Ascending aorta (tissue), 2 donors: ENCODE data around the gene CX3CR1. TPM values are rescaled to one million over a fixed set of nuclear protein-coding genes. Genes with fewer than 3 reads are reported as not detected.

Experiments used
- DNase-seq, 2 donors: peaks; one replicate each; pipeline ENCODE4 v3.0.0-alpha.2; 2019; ENCODE audit warnings: low spot score in 2 of 2
- H3K27ac ChIP-seq, 2 donors: fragments of 200-600 bp; sonication (generic); one replicate each; pipeline ENCODE4 v1.5.1; 2016 to 2017; ENCODE audit warnings: mild to moderate bottlenecking in 1 of 2
- H3K27me3 ChIP-seq: fragments of 200-600 bp; sonication (generic); one replicate; pipeline ENCODE4 v1.5.1; 2017
- H3K36me3 ChIP-seq, 2 donors: fragments of 200-600 bp; sonication (generic); one replicate each; pipeline ENCODE4 v1.5.1; 2016
- H3K4me1 ChIP-seq, 2 donors: fragments of 200-600 bp; sonication (generic); one replicate each; pipeline ENCODE4 v1.5.1; 2016 to 2017; ENCODE audit warnings: mild to moderate bottlenecking in 1 of 2
- H3K4me3 ChIP-seq, 2 donors: fragments of 200-600 bp; sonication (generic); one replicate each; pipeline ENCODE4 v1.5.1; 2016 to 2017; ENCODE audit warnings: mild to moderate bottlenecking in 1 of 2
- H3K9me3 ChIP-seq, 2 donors: fragments of 200-600 bp; sonication (generic); one replicate each; pipeline ENCODE4 v1.5.1; 2016
- intact Hi-C: fragments of 100-400 bp; cut with DNase I; formaldehyde crosslinking; loops from one replicate; pipeline ENCODE4 v1.15.1; 2023
- total RNA-seq: library from RNA; depleted of rRNA; stranded (reverse); fragments of >200 nt; gene quantifications from one replicate; pipeline ENCODE4 v1.1.0, GENCODE V29; 2016
- TF ChIP-seq, protein P1 (sequence below), 3 experiments: fragments of 200-600 bp in 2 of 3; fragments of 450-650 bp in 1 of 3; sonication (generic) in 2 of 3; IDR thresholded peaks; one replicate each; pipeline ENCODE4 v1.5.1; 2016 to 2019; ENCODE audit warnings: antibody characterized with exemption in 3 of 3, mild to moderate bottlenecking in 1 of 3, moderate library complexity in 1 of 3

The CX3CR1 gene
- total RNA-seq, 1 donor from 2014 or later: not detected

DNA sequence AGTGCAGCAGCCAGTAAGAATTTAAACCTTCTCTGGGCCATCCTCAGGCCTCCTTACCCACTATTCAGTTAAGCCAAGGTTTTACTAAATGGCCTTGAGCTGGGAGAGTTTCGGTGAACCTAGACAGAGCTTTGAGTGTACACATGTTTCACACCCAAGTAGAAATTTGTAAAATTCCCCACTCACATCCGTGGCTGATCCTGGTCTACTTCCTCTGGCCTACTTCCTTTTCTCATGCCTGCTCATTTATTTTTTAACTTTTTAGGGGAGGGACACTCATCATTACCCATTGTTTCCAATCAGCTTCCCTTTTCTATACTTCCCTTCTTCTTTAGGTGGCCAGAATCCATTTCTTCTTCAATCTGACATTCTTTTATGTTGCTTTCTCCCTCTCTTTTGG lies 7.6 kb downstream of the CX3CR1 start:
- H3K36me3 ChIP-seq: no peaks in the 10 kb centered on the region
- peak in 1 of 2 donors; percentile 47 for DNase-seq
- no peak overlapping the region for H3K4me3 ChIP-seq
- intact Hi-C loops: no loop called here
- H3K4me1 ChIP-seq: no peaks in the 10 kb centered on the region
- no peaks in the 10 kb centered on the region for H3K9me3 ChIP-seq
- no peak overlapping the region for H3K27ac ChIP-seq
- no peaks in the 10 kb centered on the region for H3K27me3 ChIP-seq
- TF ChIP-seq, protein P1, sequence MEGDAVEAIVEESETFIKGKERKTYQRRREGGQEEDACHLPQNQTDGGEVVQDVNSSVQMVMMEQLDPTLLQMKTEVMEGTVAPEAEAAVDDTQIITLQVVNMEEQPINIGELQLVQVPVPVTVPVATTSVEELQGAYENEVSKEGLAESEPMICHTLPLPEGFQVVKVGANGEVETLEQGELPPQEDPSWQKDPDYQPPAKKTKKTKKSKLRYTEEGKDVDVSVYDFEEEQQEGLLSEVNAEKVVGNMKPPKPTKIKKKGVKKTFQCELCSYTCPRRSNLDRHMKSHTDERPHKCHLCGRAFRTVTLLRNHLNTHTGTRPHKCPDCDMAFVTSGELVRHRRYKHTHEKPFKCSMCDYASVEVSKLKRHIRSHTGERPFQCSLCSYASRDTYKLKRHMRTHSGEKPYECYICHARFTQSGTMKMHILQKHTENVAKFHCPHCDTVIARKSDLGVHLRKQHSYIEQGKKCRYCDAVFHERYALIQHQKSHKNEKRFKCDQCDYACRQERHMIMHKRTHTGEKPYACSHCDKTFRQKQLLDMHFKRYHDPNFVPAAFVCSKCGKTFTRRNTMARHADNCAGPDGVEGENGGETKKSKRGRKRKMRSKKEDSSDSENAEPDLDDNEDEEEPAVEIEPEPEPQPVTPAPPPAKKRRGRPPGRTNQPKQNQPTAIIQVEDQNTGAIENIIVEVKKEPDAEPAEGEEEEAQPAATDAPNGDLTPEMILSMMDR (IDR thresholded peaks at IDR 0.05): no peak

DNA sequence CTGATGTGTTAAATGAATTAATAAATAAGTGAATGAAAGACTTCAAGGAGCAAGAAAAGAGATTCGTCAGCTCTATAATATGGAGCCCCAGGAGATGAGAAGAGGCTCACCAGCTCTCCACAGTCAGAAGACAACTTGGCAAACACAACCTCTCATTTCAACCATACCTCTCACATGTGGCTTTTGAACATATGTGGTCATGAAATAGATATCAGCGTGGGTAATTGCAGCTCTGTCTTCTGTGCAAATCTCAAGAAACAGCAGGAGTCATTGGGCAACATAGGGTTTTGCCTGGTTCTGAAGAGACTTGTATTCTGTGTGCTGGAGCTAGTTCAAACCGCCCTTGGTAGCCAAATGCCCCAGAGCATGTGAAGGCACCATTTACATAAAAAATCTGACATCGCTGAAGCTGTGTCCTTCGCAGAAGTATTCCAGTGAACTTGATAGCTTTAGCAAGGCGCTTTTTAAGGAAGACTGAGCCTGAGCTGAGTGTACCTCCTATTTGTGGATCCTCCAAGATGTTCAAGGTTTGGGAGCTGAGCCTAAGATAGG lies 8.4 kb downstream of the CX3CR1 start:
- no peaks in the 10 kb centered on the region for H3K36me3 ChIP-seq
- H3K4me1 ChIP-seq: no peaks in the 10 kb centered on the region
- no peaks in the 10 kb centered on the region for H3K9me3 ChIP-seq
- peak in 1 of 2 donors; percentile 2 for DNase-seq
- H3K27ac ChIP-seq: no peak overlapping the region
- intact Hi-C loops: no loop called here
- TF ChIP-seq, protein P1 (IDR thresholded peaks at IDR 0.05): no peak
- H3K4me3 ChIP-seq: no peak overlapping the region
- no peaks in the 10 kb centered on the region for H3K27me3 ChIP-seq

DNA sequence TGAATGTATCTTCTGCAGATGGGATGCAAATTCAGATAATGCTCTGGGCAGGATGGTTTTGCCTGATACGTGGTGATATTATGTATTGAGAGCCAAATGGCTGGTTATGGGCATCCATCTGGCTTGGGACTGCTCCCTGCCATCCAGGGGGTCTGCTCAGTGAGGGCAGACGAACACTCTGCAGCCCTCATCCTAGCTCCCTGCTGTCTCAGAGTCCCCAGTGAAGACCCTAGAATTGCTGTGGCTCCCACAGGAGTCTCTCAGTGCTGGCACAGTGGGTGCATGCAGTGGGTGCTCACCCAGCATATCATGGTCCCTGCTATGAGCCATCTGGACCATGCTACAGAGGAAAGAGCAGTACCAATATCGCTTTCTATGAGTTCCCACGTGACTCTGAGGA lies 10.3 kb downstream of the CX3CR1 start:
- no peaks in the 10 kb centered on the region for H3K36me3 ChIP-seq
- intact Hi-C loops: no loop called here
- H3K4me3 ChIP-seq: no peak overlapping the region
- no peaks in the 10 kb centered on the region for H3K4me1 ChIP-seq
- no peak overlapping the region for H3K27ac ChIP-seq
- TF ChIP-seq, protein P1 (IDR thresholded peaks at IDR 0.05): no peak
- H3K9me3 ChIP-seq: no peaks in the 10 kb centered on the region
- no peaks in the 10 kb centered on the region for H3K27me3 ChIP-seq
- peak in 1 of 2 donors; percentile 53 for DNase-seq

DNA sequence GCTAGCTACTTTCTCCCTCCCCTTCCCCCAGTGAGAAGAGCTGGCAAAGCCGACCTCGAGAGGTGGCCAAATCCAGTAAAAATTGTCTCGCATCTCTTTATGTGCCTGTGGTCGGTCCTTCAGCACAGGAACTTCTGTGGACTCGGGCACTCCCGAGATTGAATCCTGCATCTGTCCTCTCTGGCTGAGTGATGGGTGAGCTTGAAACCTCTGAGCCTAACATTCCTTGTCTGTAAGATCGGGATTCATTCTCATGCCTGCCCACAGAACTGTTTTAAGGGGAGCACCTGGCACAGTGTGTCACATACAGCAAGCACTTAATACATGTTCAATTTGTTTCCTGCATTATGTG lies 11.3 kb downstream of the CX3CR1 start:
- no peak for DNase-seq
- intact Hi-C loops: no loop called here
- H3K36me3 ChIP-seq: no peaks in the 10 kb centered on the region
- H3K27me3 ChIP-seq: no peaks in the 10 kb centered on the region
- no peaks in the 10 kb centered on the region for H3K4me1 ChIP-seq
- H3K9me3 ChIP-seq: no peaks in the 10 kb centered on the region
- H3K27ac ChIP-seq: no peak overlapping the region
- H3K4me3 ChIP-seq: no peak overlapping the region
- TF ChIP-seq, protein P1 (IDR thresholded peaks at IDR 0.05): no peak

DNA sequence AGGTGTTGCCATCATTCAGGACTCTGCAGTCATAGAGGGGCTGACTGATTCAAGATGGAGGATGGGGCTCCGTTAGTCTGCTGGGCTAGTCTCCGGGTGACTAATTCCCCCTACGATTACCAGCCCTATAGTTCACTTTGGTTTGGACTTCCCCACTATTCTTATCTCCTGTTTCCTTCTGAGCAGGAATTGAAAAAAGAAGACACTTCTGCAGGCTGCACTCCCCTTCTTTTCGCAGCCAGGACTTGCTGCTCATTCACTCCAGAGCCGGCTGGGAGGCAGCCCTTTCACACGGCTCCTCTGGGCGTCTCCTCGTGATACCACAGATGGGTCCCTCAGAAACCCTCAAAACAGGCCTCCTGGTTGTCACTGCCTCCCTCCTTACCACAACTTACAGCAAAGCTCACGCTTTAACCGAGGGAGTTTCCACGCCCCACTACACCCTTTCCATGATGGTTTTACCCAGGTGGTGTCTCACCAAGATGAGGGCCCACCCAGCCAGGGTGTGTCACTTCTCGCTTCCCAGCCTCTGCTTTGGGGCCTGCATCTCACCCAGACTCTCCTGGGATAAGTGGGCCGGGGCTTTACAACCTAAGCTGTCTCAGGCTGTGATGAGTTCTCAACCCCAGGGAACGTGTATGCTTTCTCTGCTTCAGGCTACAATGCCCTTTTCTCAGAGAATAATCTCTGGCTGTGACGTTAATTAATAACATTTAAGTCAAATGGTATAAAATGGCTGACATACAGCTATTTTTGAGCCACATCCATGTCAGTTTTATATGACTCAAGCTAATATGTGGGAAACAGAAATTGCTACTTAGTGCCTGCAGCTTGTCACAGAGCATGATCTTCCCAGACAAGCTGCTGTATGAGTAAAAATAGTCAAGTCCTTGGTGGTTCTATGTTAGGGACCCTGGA lies 11.9 kb downstream of the CX3CR1 start:
- H3K36me3 ChIP-seq: no peaks in the 10 kb centered on the region
- peak in 1 of 2 donors; percentile 59 for DNase-seq
- intact Hi-C loops: no loop called here
- no peak overlapping the region for H3K4me3 ChIP-seq
- TF ChIP-seq, protein P1 (IDR thresholded peaks at IDR 0.05): no peak
- no peaks in the 10 kb centered on the region for H3K4me1 ChIP-seq
- no peak overlapping the region for H3K27ac ChIP-seq
- H3K27me3 ChIP-seq: no peaks in the 10 kb centered on the region
- H3K9me3 ChIP-seq: no peaks in the 10 kb centered on the region
